NCI-H2227 (cell line): ENCODE data around the gene RAB7A.

Experiments
- DNase-seq: peaks from one replicate; lab custom pipeline; 2025; ENCODE audit not compliant: unreplicated experiment; lab: John Stamatoyannopoulos, UW

RAB7A gene

DNA sequence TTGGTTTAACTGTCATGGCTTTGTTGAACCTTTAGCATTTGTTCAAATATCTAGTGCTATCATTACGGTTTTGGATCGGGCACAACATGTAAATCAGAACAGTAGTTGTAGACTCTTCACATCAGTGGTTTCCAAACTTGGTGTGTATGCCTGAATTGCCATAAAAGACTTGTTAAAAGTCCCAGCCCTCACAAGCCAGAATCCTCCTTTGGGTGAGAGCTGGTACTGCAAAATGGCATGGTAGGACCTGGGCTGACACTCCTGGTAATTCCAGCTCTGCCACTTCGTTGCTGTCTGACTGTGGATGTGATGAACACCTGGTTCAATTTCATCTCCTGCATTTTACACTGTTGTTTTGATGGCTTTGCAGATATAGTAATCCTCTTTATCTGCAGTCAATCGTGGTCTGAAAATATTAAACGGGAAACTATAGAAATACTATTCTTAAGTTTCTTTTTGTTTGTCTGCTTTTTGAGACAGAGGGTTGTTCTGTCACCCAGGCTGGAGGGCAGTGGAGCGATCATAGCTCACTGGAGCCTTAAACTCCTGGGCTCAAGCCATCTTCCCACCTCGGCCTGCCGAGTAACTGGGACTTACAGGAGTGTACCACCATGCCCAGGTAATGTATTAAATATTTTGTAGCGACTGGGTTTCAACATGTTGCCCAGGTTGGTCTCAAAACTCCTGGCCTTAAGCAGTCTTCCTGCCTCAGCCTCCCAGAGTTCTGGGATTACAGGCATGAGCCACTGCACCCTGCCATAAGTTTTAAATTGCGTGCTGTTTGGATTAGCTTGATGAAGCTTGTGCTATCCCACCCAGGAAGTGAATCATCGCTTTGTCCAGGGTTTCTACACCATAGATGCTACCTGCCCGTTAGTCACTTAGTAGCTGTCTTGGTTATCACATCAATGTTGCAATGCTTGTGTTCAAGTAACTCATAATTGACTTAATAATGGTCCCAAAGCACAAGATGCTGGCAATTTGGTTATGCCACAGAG, 61.6 kb downstream of the RAB7A start:
- DNase-seq = peak; percentile 7

DNA sequence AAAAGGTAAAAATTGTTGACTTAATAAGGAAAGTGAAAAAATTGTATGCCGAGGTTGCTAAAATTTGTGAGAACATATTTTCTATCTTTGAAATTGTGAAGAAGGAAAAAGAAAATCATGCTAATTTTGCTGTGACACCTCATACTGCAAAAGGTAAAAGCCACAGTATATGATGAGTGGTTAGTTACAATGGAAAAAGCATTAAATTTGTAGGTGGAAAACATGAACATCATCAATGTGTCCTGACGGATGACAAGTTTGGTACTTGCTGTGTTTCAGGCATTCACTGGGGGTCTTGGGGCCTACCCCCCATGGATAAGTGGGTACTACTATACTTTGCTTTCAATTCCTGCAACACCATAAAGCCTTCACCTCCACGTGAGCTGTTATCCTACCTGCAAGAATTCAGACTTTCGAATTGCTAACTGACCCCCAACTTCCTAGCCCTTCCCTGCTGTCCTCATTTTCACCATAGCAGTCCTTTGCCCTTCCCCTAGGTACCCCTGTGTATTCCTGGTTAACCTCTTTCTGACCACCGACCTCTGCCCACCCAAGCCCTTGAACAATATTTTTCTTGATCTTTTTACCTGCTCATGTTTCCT, 62.4 kb downstream of the RAB7A start:
- no peak for DNase-seq

- DNase-seq = no peak
Observed at GRCh38 chr3:128794067-128794768, 68.2 kb downstream of the RAB7A start.

DNA sequence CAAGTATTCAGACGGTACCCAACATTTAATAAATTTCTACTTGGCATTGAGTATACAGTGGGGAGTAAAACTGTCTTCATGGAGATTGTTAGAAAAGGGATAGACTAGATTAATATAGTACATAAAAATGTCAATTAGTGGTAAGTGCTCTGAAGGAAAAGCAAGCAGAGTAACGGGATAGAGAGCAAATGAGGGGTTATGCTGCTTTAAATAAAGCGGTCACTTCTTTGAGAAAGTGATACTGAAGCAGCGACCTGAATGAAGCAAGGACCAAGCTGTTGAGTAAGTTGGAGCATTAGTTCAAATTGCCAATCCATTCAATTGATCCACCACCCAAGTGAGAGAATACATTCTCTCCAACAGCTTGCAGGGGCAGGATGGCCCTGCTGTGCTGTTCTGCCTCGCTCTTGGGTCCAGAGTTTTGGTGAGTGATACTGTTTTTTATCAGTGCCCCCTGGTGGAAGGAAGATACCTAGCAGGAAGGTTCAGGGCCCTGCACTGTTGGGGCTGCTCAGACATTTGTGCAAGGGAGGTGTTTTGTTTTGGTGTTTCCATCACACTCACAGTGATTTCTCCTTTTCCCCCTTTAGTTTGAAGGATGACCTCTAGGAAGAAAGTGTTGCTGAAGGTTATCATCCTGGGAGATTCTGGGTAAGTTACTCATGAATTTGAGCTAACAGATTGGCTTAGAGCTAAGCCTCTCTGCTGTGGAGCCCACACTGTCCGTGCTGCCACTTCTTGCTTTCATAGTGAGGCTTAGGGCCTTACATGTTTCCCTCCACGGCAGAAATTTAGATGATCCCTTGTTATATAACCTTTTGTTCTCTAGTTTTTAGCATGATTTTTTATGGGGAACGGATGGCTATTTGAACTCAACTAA, 69.0 kb downstream of the RAB7A start:
- peak; percentile 30 for DNase-seq

GRCh38 chr3:128799653-128800052, 73.7 kb downstream of the RAB7A start:
- no peak for DNase-seq

DNA sequence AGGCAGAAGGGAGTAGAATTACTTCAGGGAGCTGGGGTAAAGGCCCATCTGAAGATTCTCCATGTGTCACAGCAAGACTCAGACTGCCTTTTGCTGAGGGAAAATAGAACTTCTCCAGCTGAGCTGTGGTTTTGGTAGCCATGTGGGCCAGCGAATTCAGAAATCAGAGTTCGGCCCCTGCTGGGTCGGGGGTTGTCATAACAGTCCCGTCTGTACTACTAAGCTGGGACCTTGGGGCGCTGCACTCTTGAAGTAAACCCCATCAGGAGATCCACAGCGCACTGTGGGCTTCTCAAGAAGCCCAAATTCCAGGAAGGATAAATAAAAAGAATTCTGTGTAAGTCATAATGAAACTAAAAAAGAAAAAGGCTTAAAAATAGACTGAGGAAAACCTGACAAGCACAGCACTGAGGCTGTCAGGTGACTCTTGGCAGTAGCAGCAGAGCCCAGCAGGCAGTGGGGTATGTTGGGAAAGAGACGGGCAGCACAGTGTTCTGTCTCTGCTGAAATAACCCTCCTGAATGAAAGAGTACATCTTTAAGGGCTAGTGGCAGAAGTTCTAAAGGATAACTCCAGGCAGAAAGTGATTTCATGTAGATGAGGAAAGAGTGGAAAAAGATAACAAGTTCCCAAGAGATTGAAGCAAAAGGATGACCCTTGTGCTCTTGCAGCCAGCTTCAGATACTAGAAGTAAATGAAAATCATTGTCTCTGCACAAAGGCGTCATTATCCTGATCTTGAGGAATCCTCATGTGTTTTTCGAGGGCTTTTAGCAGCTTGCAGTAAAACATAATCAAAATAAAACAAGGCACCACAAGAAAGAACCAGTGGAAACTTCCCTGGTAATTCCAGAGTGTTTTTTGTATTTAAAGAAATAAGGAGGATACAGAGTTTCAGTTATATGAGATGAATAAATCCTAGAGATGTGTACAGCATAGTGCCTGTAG, 74.5 kb downstream of the RAB7A start:
- peak; percentile 2 for DNase-seq

GRCh38 chr3:128801779-128802380, 75.9 kb downstream of the RAB7A start:
- no peak for DNase-seq

GRCh38 chr3:128803307-128803706, 77.3 kb downstream of the RAB7A start:
- no peak for DNase-seq

DNA sequence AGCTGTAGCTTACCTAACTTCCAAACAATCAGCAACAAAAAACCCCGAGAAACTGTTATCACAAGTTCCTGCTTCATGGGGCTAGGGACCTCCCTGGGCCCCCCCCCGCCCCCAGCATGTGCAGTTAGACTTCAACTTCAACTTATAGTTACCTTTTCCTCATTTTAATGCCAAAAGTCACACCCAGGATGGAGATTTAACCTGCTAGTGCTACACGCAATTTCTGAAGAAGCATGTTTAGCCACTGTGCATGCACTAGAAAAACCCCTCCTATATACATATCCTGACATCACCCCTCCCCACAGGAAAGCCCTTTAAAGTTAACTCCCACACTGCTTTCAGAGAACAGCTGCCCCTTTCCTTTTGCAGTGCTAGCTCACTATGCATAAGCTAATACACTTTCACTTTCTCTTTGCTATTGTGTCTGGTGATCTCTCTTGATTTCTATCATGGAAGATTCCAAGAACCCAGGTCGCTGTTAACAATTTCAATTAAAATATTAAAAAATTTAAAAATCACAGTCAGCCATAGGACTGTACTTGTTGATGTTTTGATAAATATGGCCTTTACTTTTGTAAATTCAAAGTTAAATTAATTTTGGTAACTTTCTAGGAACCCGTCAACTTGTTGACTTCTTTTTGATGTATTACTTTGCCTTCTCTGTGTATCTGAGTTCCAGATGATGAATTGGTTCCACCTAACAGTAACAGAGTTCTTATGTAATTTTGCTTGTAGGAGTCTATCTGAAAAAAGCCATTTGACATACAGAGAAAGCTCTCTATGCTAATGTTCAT, 78.2 kb downstream of the RAB7A start:
- DNase-seq = no peak

DNA sequence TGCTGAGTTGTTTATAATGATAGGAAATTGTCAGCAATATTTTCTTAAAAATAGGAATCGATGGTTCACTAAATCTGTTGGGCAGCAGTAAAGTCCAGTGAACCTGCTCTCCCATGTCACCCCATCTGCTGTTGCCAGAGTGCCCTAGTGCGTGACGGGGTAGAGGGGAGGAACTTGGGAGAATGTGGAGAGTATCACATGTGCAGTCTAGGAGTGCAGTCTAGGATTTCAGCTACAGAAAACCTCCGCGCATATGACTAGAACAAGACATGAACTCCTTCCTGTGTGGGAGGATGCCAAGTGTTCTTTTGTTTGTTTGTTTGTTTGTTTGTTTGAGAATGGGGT, 78.8 kb downstream of the RAB7A start:
- no peak for DNase-seq

DNA sequence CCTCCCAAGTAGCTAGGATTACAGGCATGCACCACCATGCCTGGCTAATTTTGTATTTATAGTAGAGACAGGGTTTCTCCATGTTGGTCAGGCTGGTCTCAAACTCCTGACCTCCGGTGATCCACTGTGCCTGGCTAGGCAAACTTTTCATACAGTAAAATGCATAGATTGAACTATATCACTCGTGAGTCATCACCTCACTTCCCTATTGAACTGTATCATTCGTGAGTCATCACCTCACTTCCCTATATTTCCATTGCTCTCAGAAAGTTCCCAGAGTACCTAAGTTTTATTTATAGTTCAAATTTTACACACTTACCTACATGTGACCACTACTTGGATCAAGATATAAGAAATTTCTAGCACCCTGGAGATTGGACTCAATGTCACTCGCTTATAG, 79.8 kb downstream of the RAB7A start:
- no peak for DNase-seq

DNA sequence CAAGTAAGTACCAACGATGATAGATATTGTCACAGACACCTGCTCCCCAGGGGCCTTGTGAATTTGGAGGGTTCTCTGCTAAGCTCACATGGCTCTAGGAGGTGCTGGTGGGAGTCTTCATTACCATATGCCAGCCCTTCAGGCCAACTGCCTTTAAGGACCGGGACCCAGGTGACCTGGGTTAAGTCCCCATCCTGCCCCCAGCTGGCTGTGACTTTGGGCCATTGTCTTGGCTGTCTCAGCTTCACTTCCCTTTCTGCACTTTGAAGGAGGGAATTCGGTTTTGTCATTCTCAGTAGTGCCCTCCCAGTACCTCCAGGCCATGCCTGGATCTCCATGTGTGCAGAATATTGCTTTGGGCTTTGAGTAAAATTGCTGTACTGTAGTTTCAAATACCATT, 80.6 kb downstream of the RAB7A start:
- no peak for DNase-seq

DNA sequence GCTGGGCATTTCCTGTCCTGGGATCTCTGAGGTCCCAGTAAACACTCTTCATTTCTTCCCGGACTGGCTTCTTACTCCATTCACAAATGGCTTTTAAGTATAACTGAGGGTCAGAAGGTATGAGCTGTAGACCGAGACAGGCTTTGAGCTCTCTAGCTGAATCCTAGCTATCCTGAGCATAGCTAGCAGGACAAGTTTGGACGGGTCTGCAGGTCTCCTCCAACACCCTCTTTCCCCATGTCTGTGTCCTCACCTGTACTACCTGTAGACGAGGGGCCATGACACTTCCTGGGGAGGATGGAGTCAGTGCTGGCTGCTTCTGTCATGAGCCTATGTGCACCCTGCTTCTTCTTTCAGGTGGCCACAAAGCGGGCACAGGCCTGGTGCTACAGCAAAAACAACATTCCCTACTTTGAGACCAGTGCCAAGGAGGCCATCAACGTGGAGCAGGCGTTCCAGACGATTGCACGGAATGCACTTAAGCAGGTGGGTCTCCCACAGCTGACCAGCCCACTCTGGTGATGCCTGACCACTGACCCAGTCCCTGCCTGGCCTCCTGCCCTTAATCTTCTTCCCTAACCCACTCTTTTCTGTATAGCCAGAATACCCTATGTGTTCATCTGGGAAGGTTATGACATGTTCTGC, 81.3 kb downstream of the RAB7A start:
- no peak for DNase-seq

GRCh38 chr3:128808672-128809071, 82.7 kb downstream of the RAB7A start:
- DNase-seq = no peak

DNA sequence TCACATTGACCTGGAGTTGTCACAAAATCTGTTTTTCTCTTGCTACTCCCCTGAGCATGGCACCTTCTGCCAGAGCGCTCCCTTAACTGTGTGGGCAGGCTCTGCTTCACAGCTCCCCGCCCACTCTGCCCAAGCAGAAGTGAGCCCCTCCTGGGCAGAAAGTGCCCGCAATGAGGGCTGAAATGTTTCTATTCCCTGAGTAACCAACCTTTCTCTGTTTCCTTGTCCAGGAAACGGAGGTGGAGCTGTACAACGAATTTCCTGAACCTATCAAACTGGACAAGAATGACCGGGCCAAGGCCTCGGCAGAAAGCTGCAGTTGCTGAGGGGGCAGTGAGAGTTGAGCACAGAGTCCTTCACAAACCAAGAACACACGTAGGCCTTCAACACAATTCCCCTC, 87.1 kb downstream of the RAB7A start:
- no peak for DNase-seq

DNA sequence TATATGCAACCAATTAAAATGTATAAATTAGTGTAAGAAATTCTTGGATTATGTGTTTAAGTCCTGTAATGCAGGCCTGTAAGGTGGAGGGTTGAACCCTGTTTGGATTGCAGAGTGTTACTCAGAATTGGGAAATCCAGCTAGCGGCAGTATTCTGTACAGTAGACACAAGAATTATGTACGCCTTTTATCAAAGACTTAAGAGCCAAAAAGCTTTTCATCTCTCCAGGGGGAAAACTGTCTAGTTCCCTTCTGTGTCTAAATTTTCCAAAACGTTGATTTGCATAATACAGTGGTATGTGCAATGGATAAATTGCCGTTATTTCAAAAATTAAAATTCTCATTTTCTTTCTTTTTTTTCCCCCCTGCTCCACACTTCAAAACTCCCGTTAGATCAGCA, 88.1 kb downstream of the RAB7A start:
- DNase-seq = no peak

- no peak for DNase-seq
Observed at GRCh38 chr3:128814519-128815317, 88.7 kb downstream of the RAB7A start.
